K562 (cell line): Measurements from ENCODE around the gene EIF4EBP2. TPM values are rescaled to one million over a fixed set of nuclear protein-coding genes. Genes with fewer than 3 reads are reported as not detected.

Experiments used
- ATAC-seq: fragments of 200-7000 bp; cut with Tn5 transposase; 3 replicates; pipeline ENCODE4 v1.9.1; 2020; ENCODE audit warnings: moderate library complexity
- BruUV-seq: library from RNA; stranded (reverse); fragments of 400-500 nt; replicated peaks from 2 replicates; lab custom pipeline; 2021; lab: Mats Ljungman, UMichigan
- CTCF ChIA-PET: fragments of 300-600 bp; formaldehyde crosslinking; extraction: SDS; loops from one replicate; lab custom pipeline; 2021; ENCODE audit warnings: low intra/inter-chr PET ratio; lab: Yijun Ruan, JAX
- POLR2A ChIA-PET: fragments of 300-600, 350-650 bp; sonication (Branson Sonifier 250); formaldehyde crosslinking; extraction: SDS; loops from one replicate; lab custom pipeline; 2021; ENCODE audit warnings: antibody characterized with exemption, inconsistent platforms; lab: Yijun Ruan, JAX
- DNase-seq, 4 experiments: peaks; one replicate each; pipeline versions ENCODE4 v3.0.0 to v3.0.0-alpha.2; 2011 to 2018; ENCODE audit warnings: low spot score in 3 of 4, mixed read lengths in 3 of 4; ENCODE audit errors: extremely low read depth in 1 of 4
- FAIRE-seq: peaks from 2 replicates; lab custom pipeline; 2011; peaks lifted over from hg19 to GRCh38; lab: Jason Lieb, UNC
- H2AFZ ChIP-seq: 2 replicates; pipeline ENCODE4 v1.6.0; 2011; ENCODE audit warnings: low read depth, low read length, control low read depth, inconsistent platforms
- H3K27ac ChIP-seq: fragments of 200-600 bp; 3 replicates; pipeline ENCODE4 v1.8.0; 2011; ENCODE audit warnings: low read depth, mild to moderate bottlenecking, control low read depth, inconsistent platforms, low read length, moderate library complexity, mixed read lengths; ENCODE audit errors: extremely low read depth
- H3K27me3 ChIP-seq, 2 experiments: fragments of 300-600 bp in 1 of 2; 2 replicates in 1 of 2; 3 replicates in 1 of 2; pipeline versions ENCODE4 v1.6.0 to v1.8.0; 2011; ENCODE audit warnings: inconsistent platforms in 2 of 2, low read length in 2 of 2, mild to moderate bottlenecking in 1 of 2, mixed read lengths in 1 of 2, moderate library complexity in 1 of 2; ENCODE audit not compliant: control insufficient read depth in 2 of 2, insufficient read depth in 2 of 2
- H3K36me3 ChIP-seq: fragments of 300-600 bp; 3 replicates; pipeline ENCODE4 v1.8.0; 2011; ENCODE audit warnings: mild to moderate bottlenecking, low read length, inconsistent platforms; ENCODE audit not compliant: control insufficient read depth, insufficient read depth
- H3K4me1 ChIP-seq, 2 experiments: fragments of 200-600 bp in 1 of 2; replicated peaks in 1 of 2; 2 replicates in 1 of 2; 3 replicates in 1 of 2; pipeline versions ENCODE4 v1.5.1 to v1.8.0; 2011; ENCODE audit warnings: inconsistent platforms in 2 of 2, low read length in 2 of 2, mild to moderate bottlenecking in 1 of 2, mixed read lengths in 1 of 2, moderate library complexity in 1 of 2; ENCODE audit not compliant: control insufficient read depth in 2 of 2, insufficient read depth in 2 of 2
- H3K4me2 ChIP-seq: 2 replicates; pipeline ENCODE4 v1.6.1; 2011; ENCODE audit warnings: low read length, control low read depth, inconsistent platforms, mixed read lengths; ENCODE audit not compliant: insufficient read depth
- H3K4me3 ChIP-seq: fragments of 200-600 bp; sonication (generic), shearing (Covaris generic); 2 replicates; pipeline ENCODE4 v1.5.1; 2016; ENCODE audit warnings: control low read depth, inconsistent platforms
- H3K79me2 ChIP-seq: fragments of 200-600 bp; 3 replicates; pipeline ENCODE4 v1.8.0; 2011; ENCODE audit warnings: low read length, inconsistent platforms; ENCODE audit not compliant: control insufficient read depth, insufficient read depth
- H3K9ac ChIP-seq, 2 experiments: 2 replicates each; pipeline versions ENCODE4 v1.6.0 to v1.6.1; 2011; ENCODE audit warnings: low read depth in 2 of 2, low read length in 2 of 2, control low read depth in 1 of 2, inconsistent platforms in 1 of 2, mild to moderate bottlenecking in 1 of 2, mixed read lengths in 1 of 2; ENCODE audit not compliant: insufficient read depth in 1 of 2
- H3K9me1 ChIP-seq: one replicate; pipeline ENCODE4 v1.6.0; 2011; ENCODE audit warnings: inconsistent platforms, mild to moderate bottlenecking, low read length, moderate library complexity; ENCODE audit not compliant: control insufficient read depth, insufficient read depth
- H3K9me3 ChIP-seq: replicated peaks from 2 replicates; pipeline ENCODE4 v1.5.1; 2011; ENCODE audit warnings: low read depth, low read length, inconsistent platforms; ENCODE audit not compliant: control insufficient read depth, insufficient read depth
- H4K20me1 ChIP-seq: replicated peaks from 2 replicates; pipeline ENCODE4 v1.6.1; 2011; ENCODE audit warnings: low read length, inconsistent platforms, mixed read lengths; ENCODE audit not compliant: control insufficient read depth, insufficient read depth
- BCOR ChIP-seq: fragments of 450-650 bp; IDR thresholded peaks from 2 replicates; pipeline ENCODE4 v1.6.1; 2016
- BRF2 ChIP-seq: IDR thresholded peaks from 3 replicates; pipeline ENCODE4 v1.6.1; 2011; ENCODE audit warnings: borderline replicate concordance, mild to moderate bottlenecking; ENCODE audit not compliant: insufficient read length, insufficient read depth
- CBX5 ChIP-seq: IDR thresholded peaks from 2 replicates; pipeline ENCODE4 v1.6.1; 2014; ENCODE audit warnings: low read depth, borderline replicate concordance
- ETV6 ChIP-seq, 3 experiments: fragments of 150-350 bp in 1 of 3; sonication (generic) in 1 of 3; formaldehyde crosslinking in 1 of 3; IDR thresholded peaks; 2 replicates each; pipeline versions ENCODE4 v1.6.1 to v1.8.0; 2014 to 2022; ENCODE audit warnings: borderline replicate concordance in 2 of 3, low read depth in 2 of 3, antibody characterized with exemption in 1 of 3, low read length in 1 of 3, mild to moderate bottlenecking in 1 of 3, missing genetic modification reagents in 1 of 3
- JUNB ChIP-seq: fragments of 450-650 bp; formaldehyde crosslinking; conservative IDR thresholded peaks from 2 replicates; pipeline ENCODE4 v1.4.0; 2020; ENCODE audit warnings: mild to moderate bottlenecking
- NR0B1 ChIP-seq: fragments of 450-650 bp; IDR thresholded peaks from one replicate; pipeline ENCODE4 v1.6.1; 2018; ENCODE audit warnings: mild to moderate bottlenecking, moderate library complexity; ENCODE audit not compliant: partially characterized antibody
- PHTF2 ChIP-seq: fragments of 250-450 bp; sonication (Bioruptor Pico); IDR thresholded peaks from 2 replicates; pipeline ENCODE4 v1.5.0; 2021; ENCODE audit warnings: mild to moderate bottlenecking
- PML ChIP-seq: IDR thresholded peaks from 2 replicates; pipeline ENCODE4 v1.6.1; 2012; ENCODE audit warnings: low read length, inconsistent platforms
- RBM25 ChIP-seq: fragments of 200-400 bp; formaldehyde crosslinking; IDR thresholded peaks from 2 replicates; pipeline ENCODE4 v1.6.1; 2018; ENCODE audit warnings: low read length, low read depth, moderate library complexity; ENCODE audit not compliant: severe bottlenecking
- ZKSCAN1 ChIP-seq: fragments of 150-350 bp; IDR thresholded peaks from 2 replicates; pipeline ENCODE4 v1.6.1; 2016; ENCODE audit warnings: low read depth, low read length
- WGBS: fragments of 100-300 bp; shearing (Covaris generic); methylation state at CpG from one replicate; pipeline ENCODE4 v1.1.6; 2016; ENCODE audit warnings: low coverage, mixed read lengths; ENCODE audit not compliant: insufficient coverage; ENCODE audit errors: missing lambda C conversion rate; 5-methylcytosine and 5-hydroxymethylcytosine counted together
- in situ Hi-C: fragments of 300-500 bp; cut with MboI; formaldehyde crosslinking; loops from 4 replicates; pipeline ENCODE4 v1.15.0; 2018; ENCODE audit warnings: inconsistent platforms, mixed read lengths
- intact Hi-C: fragments of 100-400 bp; cut with micrococcal nuclease; formaldehyde crosslinking; loops from 2 replicates; pipeline ENCODE4 v1.14.2; 2022
- polyA plus RNA-seq, 8 experiments: library from polyadenylated mRNA; depleted of rRNA in 4 of 8; stranded (reverse) in 5 of 8; unstranded in 3 of 8; fragments of >200 nt; fragmentation: Nextera tagmentation in 2 of 8; fragmentation: Illumina TruSeq in 1 of 8; extraction: Ambion mirVana in 2 of 8; extraction: Trizol in 1 of 8; gene quantifications; 2 replicates each; pipeline versions ENCODE4 v1.2.1 to v1.2.3, GENCODE V29; 2011 to 2014; ENCODE audit warnings: inconsistent platforms in 1 of 8, missing spikeins in 1 of 8
- total RNA-seq, 7 experiments: library from RNA; depleted of rRNA in 6 of 7; stranded (reverse); fragments of >200 nt in 6 of 7; fragmentation: Illumina TruSeq in 2 of 7; extraction: Trizol in 2 of 7; gene quantifications; 2 replicates each; pipeline versions ENCODE4 v1.2.1 to v1.2.3, GENCODE V29; 2011 to 2021; ENCODE audit warnings: low replicate concordance in 1 of 7

Gene EIF4EBP2
- total and polyA plus RNA-seq, 9 of the 15 experiments (the other 6 are each of a cell fraction or from before 2014, with no cell fraction given) = 16.1 to 67.5 (median 38.3) TPM

- no peak for FAIRE-seq
- TF ChIP-seq JUNB = no peak
- TF ChIP-seq ZKSCAN1 = no peak
- H3K9me1 ChIP-seq = no peaks in the 10 kb centered on the region
- POLR2A ChIA-PET = interaction anchor here (0.5 kb wide), 1 partner anchor 50 kb away, joined by 3 read pairs; no protein-coding TSS in a partner anchor
- CTCF ChIA-PET = interaction anchor here (1.7 to 2.9 kb wide), 3 partner anchors 75 to 418 kb away, joined by 8 to 21 read pairs (median 13); no protein-coding TSS in a partner anchor
- peaks cover 13% of the 10 kb centered on the region; the same call in 1 of the 2 replicates for H4K20me1 ChIP-seq
- in situ Hi-C loops = loop anchor here (5.0 to 10.0 kb wide), 2 partner anchors 75 to 422 kb away; partner anchors contain the start of gene PCBD1
- H3K9me3 ChIP-seq = no peaks in the 10 kb centered on the region
- peaks cover 5 to 15% of the 10 kb centered on the region in 2 experiments; a peak in 3 of 5 replicates for H3K4me1 ChIP-seq
- no peak for DNase-seq
- H3K79me2 ChIP-seq = no peaks in the 10 kb centered on the region
- no peak for ATAC-seq
- no peaks in the 10 kb centered on the region for H3K36me3 ChIP-seq
- no peak overlapping the region for H3K4me2 ChIP-seq
- H3K4me3 ChIP-seq = no peak overlapping the region
- H3K9ac ChIP-seq = peak overlapping the region in 1 of 2 experiments; percentile 39; a peak in 1 of 4 replicates
- H3K27me3 ChIP-seq = peaks cover 49 to 72% of the 10 kb centered on the region in 2 experiments
- H3K27ac ChIP-seq = no peak overlapping the region
- BruUV-seq = no TSS peak
- H2AFZ ChIP-seq = no peak overlapping the region
- intact Hi-C loops = loop anchor here (5.0 kb wide), 3 partner anchors 155 to 420 kb away; no protein-coding TSS in a partner anchor
- WGBS = 3% methylated on average over 4 of the region's 4 CpGs
Observed at GRCh38 chr10:70462349-70462984, 58.5 kb downstream of the EIF4EBP2 start.

- in situ Hi-C loops = loop anchor here (10.0 kb wide), 1 partner anchor 420 kb away; the partner anchor contains the start of gene PCBD1
- no peak for FAIRE-seq
- CTCF ChIA-PET = no interaction called here
- TF ChIP-seq ETV6 (IDR thresholded peaks at IDR 0.05; ENCODE audit: borderline replicate concordance in 1 of 2, low read depth in 2 of 2, low read length in 1 of 2) (no peak), ETV6 (CRISPR knock-in tag; IDR thresholded peaks at IDR 0.05; ENCODE audit: borderline replicate concordance) (no peak), CBX5 (no peak), PHTF2 (CRISPR knock-in tag) (no peak), NR0B1 (no peak), RBM25 (peak; percentile 4), BRF2 (no peak), BCOR (peak; percentile 43; the same call in 1 of the 2 replicates), PML (no peak)
Observed at GRCh38 chr10:70465278-70465677, 61.3 kb downstream of the EIF4EBP2 start.

More at GRCh38 chr10:70465278-70465677, 61.3 kb downstream of the EIF4EBP2 start:
- POLR2A ChIA-PET = interaction anchor here (0.6 kb wide), 1 partner anchor 83 kb away, joined by 3 read pairs; no protein-coding TSS in a partner anchor
- DNase-seq (no peak), ATAC-seq (no peak)
- WGBS = 50% methylated on average over 4 of the region's 4 CpGs
- Histone ChIP-seq H2AFZ (no peak overlapping the region), H3K4me1 (peaks cover 0 to 4% of the 10 kb centered on the region in 2 experiments; a peak in 1 of 5 replicates), H3K36me3 (no peaks in the 10 kb centered on the region; the same call in 2 of the 3 replicates), H3K27ac (no peak overlapping the region), H3K9ac (no peak overlapping the region), H3K27me3 (peaks cover 44 to 69% of the 10 kb centered on the region in 2 experiments), H3K9me1 (no peaks in the 10 kb centered on the region), H4K20me1 (0 out of 2 replicates have a peak, but pooled peaks cover 7% of the 10 kb centered on the region), H3K4me3 (no peak overlapping the region), H3K79me2 (no peaks in the 10 kb centered on the region), H3K4me2 (no peak overlapping the region), H3K9me3 (no peaks in the 10 kb centered on the region)
- intact Hi-C loops = no loop called here
- no TSS peak for BruUV-seq
